IPS DF 6.9 (cell line): ENCODE data around the gene ZNF45.
A peak's percentile ranks its signal among the peaks of the same experiment; 100 is the strongest.
"Not testable (repeated sequence)": the region's sequence is repeated elsewhere in the genome, so short reads cannot be mapped to it uniquely, and the experiment has no call there.

Source experiments
- DNase-seq: peaks from one replicate; pipeline ENCODE4 v3.0.0-alpha.2; 2013; ENCODE audit warnings: low read depth, low spot score
- H3K27ac ChIP-seq: one replicate; pipeline ENCODE4 v1.5.1; 2013; ENCODE audit warnings: low read length, control low read depth
- H3K27me3 ChIP-seq: 2 replicates; pipeline ENCODE4 v1.6.1; 2013; ENCODE audit warnings: mild to moderate bottlenecking, low read length; ENCODE audit not compliant: control insufficient read depth, insufficient read depth
- H3K36me3 ChIP-seq: 2 replicates; pipeline ENCODE4 v1.6.1; 2013; ENCODE audit warnings: low read length; ENCODE audit not compliant: control insufficient read depth, insufficient read depth
- H3K4me1 ChIP-seq: 2 replicates; pipeline ENCODE4 v1.6.1; 2013; ENCODE audit warnings: low read length; ENCODE audit not compliant: control insufficient read depth, insufficient read depth
- H3K4me3 ChIP-seq: 2 replicates; pipeline ENCODE4 v1.5.1; 2013; ENCODE audit warnings: mild to moderate bottlenecking, low read length
- H3K9me3 ChIP-seq: 2 replicates; pipeline ENCODE4 v1.6.1; 2013; ENCODE audit warnings: low read length, inconsistent platforms; ENCODE audit not compliant: control insufficient read depth, insufficient read depth
- WGBS: extraction: QIAGEN DNeasy Blood & Tissue Kit; methylation state at CpG from one replicate; pipeline ENCODE4 v1.1.7; 2013; ENCODE audit warnings: mixed read lengths, missing lambda C conversion rate; ENCODE audit not compliant: insufficient read length, insufficient coverage; 5-methylcytosine and 5-hydroxymethylcytosine counted together

Gene ZNF45

DNA sequence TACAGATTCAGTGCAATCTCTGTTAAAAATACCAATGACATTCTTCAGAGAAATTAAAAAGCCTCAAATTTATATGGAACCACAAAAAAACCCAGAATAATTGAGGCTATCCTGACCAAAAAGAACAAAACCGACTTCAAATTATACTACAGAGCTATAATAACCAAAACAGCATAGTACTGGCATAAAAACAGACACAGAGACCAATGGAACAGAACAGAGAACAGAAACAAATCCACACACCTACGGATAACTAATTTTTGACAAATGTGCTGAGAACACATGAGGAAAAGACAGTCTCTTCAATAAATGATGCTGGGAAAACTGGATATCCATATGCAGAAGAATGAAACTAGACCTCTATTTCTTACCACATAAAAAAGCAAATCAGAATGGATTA, 14.7 kb upstream of the ZNF45 start:
- not testable (repeated sequence) for H3K4me1 ChIP-seq, DNase-seq, H3K27me3 ChIP-seq, H3K27ac ChIP-seq, H3K4me3 ChIP-seq, H3K36me3 ChIP-seq, H3K9me3 ChIP-seq
- WGBS: no CpG with 5 or more reads among the region's 2 CpGs

DNA sequence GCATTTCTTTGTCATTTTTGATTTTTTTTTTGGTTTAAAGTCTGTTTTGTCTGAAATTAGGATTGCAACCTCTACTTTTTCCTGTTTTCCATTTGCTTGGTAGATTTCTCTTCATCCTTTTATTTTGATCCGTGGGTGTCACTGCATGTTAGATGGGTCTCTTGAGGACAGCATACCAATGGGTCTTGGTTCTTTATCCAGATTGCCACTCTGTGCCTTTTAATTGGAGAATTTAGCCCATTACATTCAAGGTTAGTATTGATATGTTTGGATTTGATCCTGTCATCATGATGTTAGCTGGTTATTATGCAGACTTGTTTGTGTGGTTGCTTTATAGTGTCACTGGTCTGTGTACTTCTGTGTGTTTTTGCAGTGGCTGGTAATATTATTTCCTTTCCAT, 12.3 kb upstream of the ZNF45 start:
- H3K4me1 ChIP-seq, DNase-seq, H3K4me3 ChIP-seq, H3K36me3 ChIP-seq, H3K27me3 ChIP-seq, H3K9me3 ChIP-seq, H3K27ac ChIP-seq: not testable (repeated sequence)
- WGBS: no CpG with 5 or more reads among the region's 1 CpG

DNA sequence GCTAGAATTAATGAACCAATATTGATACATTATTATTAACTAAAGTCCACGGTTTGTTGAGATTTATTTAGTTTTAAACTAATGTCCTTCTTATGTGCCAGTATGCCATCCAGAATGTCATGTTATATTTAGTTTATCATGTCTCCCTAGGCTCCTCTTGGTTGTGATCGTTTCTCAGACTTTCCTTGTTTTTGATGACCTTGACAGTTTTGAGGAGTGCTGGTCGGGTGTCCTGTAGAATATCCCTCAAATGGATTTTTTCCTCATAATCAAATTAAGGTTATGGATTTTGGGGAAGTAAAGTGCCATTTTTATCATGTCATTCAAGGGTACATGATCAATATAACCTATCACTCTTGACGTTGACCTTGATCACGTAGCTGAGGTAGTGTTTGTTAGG, 6.1 kb upstream of the ZNF45 start:
- no peak for DNase-seq
- no CpG with 5 or more reads among the region's 5 CpGs for WGBS
- Histone ChIP-seq H3K27me3 (no peaks in the 10 kb centered on the region), H3K9me3 (no peaks in the 10 kb centered on the region), H3K4me3 (no peak overlapping the region), H3K36me3 (no peaks in the 10 kb centered on the region), H3K27ac (no peak overlapping the region), H3K4me1 (no peaks in the 10 kb centered on the region)

DNA sequence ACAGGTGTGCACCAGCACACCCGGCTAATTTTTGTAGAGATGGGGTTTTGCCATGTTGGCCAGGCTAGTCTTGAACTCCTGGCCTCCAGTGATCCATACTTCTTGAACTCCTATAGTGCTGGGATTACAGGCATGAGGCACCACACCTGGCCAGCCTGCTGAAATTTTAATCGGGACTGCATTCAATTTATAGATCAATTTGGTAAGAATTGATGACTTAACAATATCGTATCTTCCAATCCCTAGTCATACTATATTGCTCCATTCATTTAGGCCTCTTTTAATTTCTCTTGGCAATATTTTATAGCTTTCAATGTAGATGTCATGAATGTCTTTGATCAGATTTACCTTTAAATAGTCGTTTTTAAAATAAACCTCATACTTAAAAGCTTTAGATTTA, 5.6 kb upstream of the ZNF45 start:
- DNase-seq: no peak
- Histone ChIP-seq H3K4me3 (no peak overlapping the region), H3K36me3 (no peaks in the 10 kb centered on the region), H3K27me3 (no peaks in the 10 kb centered on the region), H3K27ac (no peak overlapping the region), H3K9me3 (no peaks in the 10 kb centered on the region), H3K4me1 (no peaks in the 10 kb centered on the region)
- no CpG with 5 or more reads among the region's 4 CpGs for WGBS

DNA sequence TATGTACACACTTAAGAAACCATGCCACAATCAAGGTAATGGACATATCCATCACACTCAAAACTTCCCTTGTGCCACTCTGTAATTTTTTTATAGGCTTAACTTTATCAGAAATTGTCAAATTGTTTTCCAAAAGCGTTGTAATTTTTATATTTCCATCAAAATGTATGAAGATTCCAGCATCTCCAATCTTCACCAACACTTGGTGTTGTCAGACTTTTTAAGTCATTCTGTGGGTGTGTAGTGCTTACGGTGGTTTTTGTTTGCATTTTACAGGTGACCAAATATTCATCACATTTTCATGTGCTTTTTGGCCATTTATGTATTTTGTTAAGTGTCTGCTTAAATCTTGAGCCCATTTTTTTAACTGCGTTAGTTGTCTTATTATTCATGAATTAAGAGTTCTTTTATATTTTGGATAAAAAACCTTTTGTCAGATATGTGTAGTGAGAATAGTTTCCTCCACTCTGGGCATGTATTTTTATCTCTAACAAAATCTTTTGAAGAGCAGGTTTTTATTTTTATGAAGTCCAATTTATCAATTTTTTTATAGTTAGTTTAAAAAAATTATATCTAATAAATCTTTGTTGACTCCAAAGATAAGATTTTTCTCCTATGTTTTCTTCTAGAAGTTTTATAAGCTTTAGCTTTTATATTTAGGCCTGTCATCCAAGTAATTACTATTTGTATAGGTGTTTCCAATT, 4.6 kb upstream of the ZNF45 start:
- H3K4me3 ChIP-seq: no peak overlapping the region
- no CpG with 5 or more reads among the region's 3 CpGs for WGBS
- no peaks in the 10 kb centered on the region for H3K27me3 ChIP-seq
- no peaks in the 10 kb centered on the region for H3K4me1 ChIP-seq
- no peak overlapping the region for H3K27ac ChIP-seq
- H3K36me3 ChIP-seq: no peaks in the 10 kb centered on the region
- DNase-seq: no peak
- H3K9me3 ChIP-seq: no peaks in the 10 kb centered on the region

DNA sequence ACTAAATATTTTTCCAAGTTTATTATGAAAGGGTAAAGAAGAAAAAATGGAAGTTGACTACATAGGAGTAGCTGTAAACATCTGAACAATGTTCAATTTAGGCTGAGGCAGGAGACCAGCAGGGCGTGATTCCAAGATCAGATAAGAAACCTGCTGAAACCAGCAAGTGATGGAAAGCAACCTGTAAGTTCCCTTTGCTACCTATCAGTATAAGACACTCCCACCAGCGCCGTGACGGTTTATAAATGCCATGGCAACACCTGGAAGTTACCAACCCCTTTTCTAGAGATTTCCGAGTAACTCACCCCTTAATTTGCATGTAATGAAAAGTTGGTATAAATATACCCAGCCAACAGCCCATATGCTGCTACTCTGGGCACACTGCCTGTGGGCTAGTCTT, 1.1 kb upstream of the ZNF45 start:
- H3K27me3 ChIP-seq: no peaks in the 10 kb centered on the region
- DNase-seq: no peak
- no peaks in the 10 kb centered on the region for H3K36me3 ChIP-seq
- no peaks in the 10 kb centered on the region for H3K9me3 ChIP-seq
- no CpG with 5 or more reads among the region's 5 CpGs for WGBS
- no peak overlapping the region for H3K4me3 ChIP-seq
- no peak overlapping the region for H3K27ac ChIP-seq
- no peaks in the 10 kb centered on the region for H3K4me1 ChIP-seq

DNA sequence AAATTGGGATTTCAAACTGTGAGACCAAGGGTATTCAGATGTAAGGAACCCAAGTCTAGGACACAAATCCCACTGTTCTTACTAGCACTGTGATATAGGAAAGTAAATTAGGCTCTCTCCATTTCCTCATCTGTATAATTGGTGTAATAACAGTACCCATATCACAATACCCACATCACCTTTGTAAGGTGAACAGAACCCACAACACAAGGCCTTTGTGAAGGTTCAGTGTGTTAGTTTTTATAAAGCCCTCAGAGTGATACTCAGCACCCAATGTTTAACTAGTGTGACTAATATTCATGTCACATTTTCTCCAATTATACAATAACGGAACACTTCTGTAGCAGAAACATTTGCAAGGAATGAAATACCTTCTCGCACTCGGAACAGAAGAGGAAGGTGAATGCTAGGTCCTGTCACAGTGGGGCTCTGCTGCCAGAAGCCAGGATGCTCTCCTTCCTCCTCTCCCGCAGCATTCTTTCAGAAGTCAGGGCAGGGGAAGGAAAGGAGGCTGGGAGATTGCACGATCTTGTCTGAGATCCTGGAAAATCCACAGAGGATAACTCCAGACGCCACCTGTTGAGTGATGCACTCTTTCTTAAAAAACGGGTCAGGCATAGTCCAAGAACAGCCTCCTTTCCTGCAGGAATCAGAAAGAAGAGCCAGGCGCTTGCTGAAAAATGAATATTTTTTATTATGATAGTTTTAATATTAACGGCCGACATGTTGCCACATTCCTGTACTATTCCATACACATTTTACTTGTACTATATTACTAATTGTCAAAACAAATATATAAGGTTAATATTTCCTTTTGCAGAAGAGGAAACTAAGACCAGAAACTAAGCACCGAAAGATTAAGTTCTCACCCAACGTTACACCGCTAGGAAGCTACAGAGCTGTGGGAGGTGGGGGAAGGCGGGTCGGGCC, 762 bp downstream of the ZNF45 start:
- peak overlapping the region; percentile 88 for H3K4me3 ChIP-seq
- no CpG with 5 or more reads among the region's 15 CpGs for WGBS
- DNase-seq: no peak
- no peaks in the 10 kb centered on the region for H3K4me1 ChIP-seq
- no peaks in the 10 kb centered on the region for H3K9me3 ChIP-seq
- no peaks in the 10 kb centered on the region for H3K27me3 ChIP-seq
- H3K36me3 ChIP-seq: no peaks in the 10 kb centered on the region; the same call in 1 of the 2 replicates
- H3K27ac ChIP-seq: no peak overlapping the region

DNA sequence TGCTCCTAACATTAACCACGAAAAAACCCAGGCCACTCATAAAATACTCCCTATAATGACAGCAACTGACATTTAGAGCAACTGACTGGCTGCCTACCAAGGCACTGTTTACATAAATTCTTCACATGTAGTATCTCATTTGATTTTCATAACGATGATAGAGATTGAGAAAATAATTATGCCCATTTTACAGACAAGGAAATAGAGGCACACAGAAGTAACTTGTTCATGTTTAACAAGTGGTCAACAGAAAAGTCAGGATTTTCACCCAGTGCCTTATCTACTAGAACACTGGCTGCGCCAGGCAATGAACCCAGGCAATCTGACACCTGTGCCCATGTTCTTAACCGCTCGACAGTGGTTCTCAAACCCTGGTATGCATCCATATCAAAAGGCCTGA, 6.3 kb downstream of the ZNF45 start:
- WGBS: no CpG with 5 or more reads among the region's 5 CpGs
- no peak for DNase-seq
- no peak overlapping the region for H3K4me3 ChIP-seq
- peaks cover 5% of the 10 kb centered on the region; the same call in 1 of the 2 replicates for H3K36me3 ChIP-seq
- no peaks in the 10 kb centered on the region for H3K4me1 ChIP-seq
- no peaks in the 10 kb centered on the region for H3K27me3 ChIP-seq
- no peak overlapping the region for H3K27ac ChIP-seq
- no peaks in the 10 kb centered on the region for H3K9me3 ChIP-seq

DNA sequence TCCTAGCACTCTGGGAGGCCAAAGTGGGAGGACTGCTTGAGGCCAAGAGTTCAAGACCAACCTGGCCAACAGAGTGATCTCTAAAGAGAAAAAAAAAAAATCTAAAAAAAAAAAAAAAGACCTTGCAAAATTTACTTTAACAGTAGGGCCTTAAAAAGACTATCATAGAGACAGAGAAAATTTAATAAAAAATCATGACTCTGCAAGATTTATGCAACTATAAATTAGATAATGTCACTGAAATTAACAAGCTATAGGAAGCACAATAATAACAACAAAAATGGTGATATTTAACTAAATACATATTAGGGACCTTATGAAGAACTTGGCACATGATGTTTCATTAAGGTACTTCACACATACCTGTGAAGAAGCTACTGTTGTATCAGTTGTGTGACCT, 11.2 kb downstream of the ZNF45 start:
- peaks cover 5% of the 10 kb centered on the region; the same call in 1 of the 2 replicates for H3K36me3 ChIP-seq
- no peak overlapping the region for H3K27ac ChIP-seq
- no peaks in the 10 kb centered on the region for H3K9me3 ChIP-seq
- no peak for DNase-seq
- H3K4me3 ChIP-seq: no peak overlapping the region
- no peaks in the 10 kb centered on the region for H3K27me3 ChIP-seq
- H3K4me1 ChIP-seq: no peaks in the 10 kb centered on the region

DNA sequence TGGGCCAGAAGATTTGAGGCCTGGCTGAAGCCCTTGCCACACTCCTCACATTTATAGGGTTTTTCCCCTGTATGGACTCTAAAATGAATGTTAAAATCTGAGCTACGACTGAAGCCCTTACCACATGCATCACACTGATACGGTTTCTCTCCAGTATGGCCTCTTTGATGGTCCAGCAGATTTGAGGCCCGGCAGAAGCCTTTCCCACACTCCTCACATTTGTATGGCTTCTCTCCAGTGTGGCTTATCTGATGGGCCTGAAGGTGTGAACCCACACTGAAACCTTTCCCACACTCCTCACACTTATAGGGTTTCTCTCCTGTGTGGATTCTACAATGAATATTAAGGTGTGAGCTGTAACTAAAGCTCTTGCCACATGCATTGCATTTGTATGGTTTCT, 21.0 kb downstream of the ZNF45 start:
- no CpG with 5 or more reads among the region's 3 CpGs for WGBS
- Histone ChIP-seq H3K27me3 (no peaks in the 10 kb centered on the region), H3K27ac (no peak overlapping the region), H3K36me3 (peaks cover 18% of the 10 kb centered on the region), H3K4me1 (no peaks in the 10 kb centered on the region), H3K4me3 (no peak overlapping the region), H3K9me3 (peaks cover 15% of the 10 kb centered on the region)
- no peak for DNase-seq
